Stomach smooth muscle (tissue), 2 donors: ENCODE data around the gene IRF2.
"Not testable (repeated sequence)": the region's sequence is repeated elsewhere in the genome, so short reads cannot be mapped to it uniquely, and the experiment has no call there.

ENCODE experiments used
- H3K27ac ChIP-seq: one replicate; pipeline ENCODE4 v1.7.0; 2013; ENCODE audit warnings: mild to moderate bottlenecking, low read length, inconsistent platforms
- H3K27me3 ChIP-seq, 2 donors: one replicate each; pipeline ENCODE4 v1.7.0; 2013; ENCODE audit warnings: low read length in 2 of 2; ENCODE audit not compliant: insufficient read depth in 2 of 2, control insufficient read depth in 1 of 2
- H3K36me3 ChIP-seq, 2 donors: one replicate each; pipeline ENCODE4 v1.7.0; 2013; ENCODE audit warnings: low read length in 2 of 2; ENCODE audit not compliant: control insufficient read depth in 2 of 2, insufficient read depth in 2 of 2
- H3K4me1 ChIP-seq: one replicate; pipeline ENCODE4 v1.7.0; 2013; ENCODE audit warnings: low read length; ENCODE audit not compliant: control insufficient read depth, insufficient read depth
- H3K4me3 ChIP-seq, 2 donors: one replicate each; pipeline ENCODE4 v1.7.0; 2013; ENCODE audit warnings: low read length in 2 of 2
- H3K9ac ChIP-seq, 2 donors: one replicate each; pipeline ENCODE4 v1.7.0; 2013; ENCODE audit warnings: low read length in 2 of 2, mild to moderate bottlenecking in 1 of 2
- H3K9me3 ChIP-seq, 2 donors: one replicate each; pipeline ENCODE4 v1.7.0; 2013; ENCODE audit warnings: low read length in 2 of 2; ENCODE audit not compliant: control insufficient read depth in 2 of 2
- donor health status: healthy.
- donor health status: Pancreatic carcinoma.

The IRF2 gene

DNA sequence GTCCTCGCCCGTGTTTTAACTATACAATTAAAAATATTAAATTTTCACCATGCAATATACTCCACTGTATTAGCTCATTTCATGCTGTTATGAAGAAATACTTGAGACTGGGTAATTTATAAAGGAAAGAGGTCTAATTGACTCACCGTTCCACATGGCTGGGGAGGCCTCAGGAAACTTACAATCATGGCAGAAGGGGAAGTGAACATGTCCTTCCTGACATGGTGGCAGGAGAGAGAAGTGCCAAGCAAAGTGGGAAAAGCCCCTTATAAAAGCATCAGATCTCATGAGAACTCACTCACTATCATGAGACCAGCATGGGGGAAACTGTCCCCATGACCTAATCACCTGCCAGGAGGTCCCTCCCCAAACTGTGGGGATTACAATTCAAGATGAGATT is 98.7 kb downstream of the IRF2 start:
- not testable (repeated sequence) for H3K27me3 ChIP-seq

DNA sequence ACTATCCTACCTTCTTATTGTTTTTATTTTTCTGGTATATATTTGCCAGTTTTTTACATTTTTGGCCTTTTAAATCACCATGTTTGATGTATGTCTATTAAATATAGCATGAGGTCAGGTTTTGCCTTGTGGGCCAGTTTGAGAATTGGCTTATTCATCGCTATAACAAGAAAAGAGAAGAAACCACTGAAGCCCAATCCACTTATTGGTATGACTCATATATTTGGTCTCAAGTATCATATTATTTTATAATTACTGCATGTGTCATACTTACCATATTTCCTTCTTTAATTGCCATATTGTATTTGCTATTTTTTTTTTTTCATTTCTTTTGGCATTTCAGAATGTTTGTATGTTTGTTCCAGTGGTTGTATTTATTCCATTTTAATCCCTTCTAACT is 99.3 kb downstream of the IRF2 start:
- Histone ChIP-seq H3K36me3 (no peaks in the 10 kb centered on the region), H3K4me1 (no peaks in the 10 kb centered on the region), H3K27ac (no peak overlapping the region), H3K9ac (no peak overlapping the region), H3K4me3 (no peak overlapping the region), H3K27me3 (no peaks in the 10 kb centered on the region), H3K9me3 (peaks cover 0 to 2% of the 10 kb centered on the region in 2 donors)

More for the DNA sequence above, 98.7 kb downstream of the IRF2 start:
- not testable (repeated sequence) for H3K9ac ChIP-seq, H3K4me1 ChIP-seq, H3K27ac ChIP-seq, H3K9me3 ChIP-seq, H3K4me3 ChIP-seq, H3K36me3 ChIP-seq

DNA sequence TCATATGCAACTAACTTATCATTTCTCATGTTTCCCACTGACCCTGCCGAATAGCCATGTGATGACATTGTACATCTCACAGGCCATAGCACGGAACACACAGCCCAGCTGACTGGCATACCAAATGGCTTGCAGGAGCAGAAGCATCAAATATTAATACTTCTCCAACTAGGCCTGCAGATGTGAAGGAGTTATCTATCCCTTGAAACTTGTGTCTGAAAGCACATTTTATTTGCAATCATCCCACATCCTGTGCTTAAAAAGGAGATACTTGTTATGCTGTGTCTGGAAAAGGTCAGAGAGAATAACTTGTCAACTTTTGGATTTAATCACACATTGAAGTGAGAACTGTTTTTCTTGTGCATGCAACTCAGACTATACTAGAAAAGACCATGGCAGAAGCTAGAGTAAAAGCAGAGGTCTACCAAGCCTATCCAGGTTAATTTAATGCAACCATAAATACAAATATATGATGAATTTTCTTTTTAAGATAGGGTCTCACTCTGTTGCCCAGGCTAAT is 100.4 kb downstream of the IRF2 start:
- H3K9ac ChIP-seq = no peak overlapping the region
- H3K9me3 ChIP-seq = peaks cover 0 to 2% of the 10 kb centered on the region in 2 donors
- H3K4me1 ChIP-seq = no peaks in the 10 kb centered on the region
- H3K36me3 ChIP-seq = no peaks in the 10 kb centered on the region
- H3K4me3 ChIP-seq = no peak overlapping the region
- no peak overlapping the region for H3K27ac ChIP-seq
- H3K27me3 ChIP-seq = no peaks in the 10 kb centered on the region

DNA sequence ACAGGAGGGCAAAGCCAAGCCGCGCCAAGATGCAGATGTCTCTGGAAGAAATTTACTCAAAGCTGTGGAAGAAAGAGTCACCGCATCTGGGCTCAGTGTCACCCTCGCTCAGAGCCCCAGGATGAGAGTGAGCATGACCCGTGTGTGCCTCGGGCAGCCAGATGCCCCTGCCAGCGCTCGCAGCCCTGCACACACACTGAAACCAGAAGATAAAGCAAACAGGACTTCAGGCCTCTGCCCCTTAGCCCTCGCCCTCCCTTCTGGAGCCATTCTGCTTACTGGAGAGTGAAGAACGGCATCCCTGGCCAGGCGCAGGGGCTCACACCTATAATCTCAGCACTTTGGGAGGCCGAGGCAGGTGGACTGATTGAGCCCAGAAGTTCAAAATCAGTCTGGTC is 103.0 kb downstream of the IRF2 start:
- H3K27me3 ChIP-seq = no peaks in the 10 kb centered on the region
- H3K4me1 ChIP-seq = no peaks in the 10 kb centered on the region
- H3K9me3 ChIP-seq = peaks cover 0 to under 1% of the 10 kb centered on the region in 2 donors
- H3K27ac ChIP-seq = no peak overlapping the region
- H3K36me3 ChIP-seq = no peaks in the 10 kb centered on the region
- no peak overlapping the region for H3K9ac ChIP-seq
- no peak overlapping the region for H3K4me3 ChIP-seq

DNA sequence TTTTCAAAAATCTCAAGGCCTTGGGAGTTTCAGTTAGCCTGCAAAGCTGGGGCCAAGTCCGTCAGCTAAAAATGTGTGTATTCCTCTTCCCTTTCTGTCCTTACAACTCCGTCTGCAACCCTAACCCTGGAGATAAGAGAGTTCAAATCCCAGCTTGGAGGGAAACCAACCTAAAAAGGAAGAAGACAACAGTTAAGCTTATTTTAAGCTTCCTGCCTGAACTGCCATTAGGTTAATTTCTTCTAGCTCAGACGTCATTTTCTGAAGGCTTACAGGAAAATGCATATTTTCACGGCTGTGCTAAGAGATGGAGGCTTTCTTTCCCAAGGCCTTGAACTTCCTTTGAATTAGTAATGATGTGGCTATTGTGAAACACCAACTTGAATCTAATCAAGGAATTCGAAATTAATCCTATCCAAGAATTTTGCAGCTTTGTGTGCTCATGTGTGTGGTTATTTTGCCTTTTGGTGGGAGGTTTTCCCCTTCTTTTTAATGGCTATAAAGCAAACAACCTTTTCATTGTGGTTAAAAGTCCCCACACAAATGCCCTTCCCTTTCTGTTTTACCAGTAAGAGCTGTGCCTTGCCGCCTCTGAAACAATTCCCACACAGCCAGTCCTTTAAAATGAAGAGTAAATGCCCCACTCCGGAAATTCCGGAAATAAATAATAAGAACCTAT is 103.5 kb downstream of the IRF2 start:
- H3K9me3 ChIP-seq = no peaks in the 10 kb centered on the region
- no peak overlapping the region for H3K27ac ChIP-seq
- no peaks in the 10 kb centered on the region for H3K4me1 ChIP-seq

DNA sequence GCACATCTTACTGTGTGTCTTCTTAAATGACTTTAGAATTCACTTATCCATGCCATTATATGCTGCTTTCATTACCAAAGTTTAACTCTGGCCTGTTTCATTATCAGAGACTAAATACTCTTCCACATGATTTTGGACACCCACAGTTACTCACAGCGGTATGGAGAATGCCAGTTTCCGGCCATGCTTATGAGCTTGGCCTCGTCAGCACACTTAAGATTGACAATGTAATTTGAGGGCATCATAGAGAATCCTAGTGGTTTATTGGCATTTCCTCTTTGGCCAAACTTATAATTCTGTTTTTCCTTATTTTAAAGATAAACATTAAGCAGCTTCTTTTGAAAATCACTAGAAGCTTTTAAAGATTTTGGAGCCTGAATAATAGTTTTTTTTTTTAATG is 104.5 kb downstream of the IRF2 start:
- no peaks in the 10 kb centered on the region for H3K36me3 ChIP-seq
- no peaks in the 10 kb centered on the region for H3K9me3 ChIP-seq
- no peak overlapping the region for H3K4me3 ChIP-seq
- H3K27me3 ChIP-seq = no peaks in the 10 kb centered on the region
- no peaks in the 10 kb centered on the region for H3K4me1 ChIP-seq
- H3K9ac ChIP-seq = no peak overlapping the region
- H3K27ac ChIP-seq = no peak overlapping the region

More for the DNA sequence above, 103.5 kb downstream of the IRF2 start:
- Histone ChIP-seq H3K27me3 (no peaks in the 10 kb centered on the region), H3K9ac (no peak overlapping the region), H3K4me3 (no peak overlapping the region), H3K36me3 (no peaks in the 10 kb centered on the region)

DNA sequence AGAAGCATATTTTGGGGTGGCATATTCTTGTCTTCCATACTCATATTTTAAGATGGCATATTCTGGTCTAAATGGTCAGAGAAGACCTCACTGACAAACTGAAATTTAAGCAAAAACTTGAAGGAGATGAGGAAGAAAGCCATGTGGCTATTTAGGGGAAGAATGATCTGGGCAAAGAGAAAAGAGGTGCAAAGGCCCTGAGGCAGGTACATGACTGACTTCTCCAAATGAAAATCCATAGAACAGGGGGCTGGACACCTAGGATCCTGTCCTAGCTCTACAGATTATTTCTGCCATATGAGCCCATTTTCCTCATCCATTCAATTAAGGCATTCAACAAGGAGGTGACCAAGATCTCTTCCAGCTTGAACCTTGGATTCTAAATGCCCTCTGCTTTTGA is 105.6 kb downstream of the IRF2 start:
- no peak overlapping the region for H3K27ac ChIP-seq
- no peak overlapping the region for H3K9ac ChIP-seq
- H3K4me1 ChIP-seq = no peaks in the 10 kb centered on the region
- H3K4me3 ChIP-seq = no peak overlapping the region
- no peaks in the 10 kb centered on the region for H3K27me3 ChIP-seq
- H3K36me3 ChIP-seq = no peaks in the 10 kb centered on the region
- H3K9me3 ChIP-seq = no peaks in the 10 kb centered on the region

DNA sequence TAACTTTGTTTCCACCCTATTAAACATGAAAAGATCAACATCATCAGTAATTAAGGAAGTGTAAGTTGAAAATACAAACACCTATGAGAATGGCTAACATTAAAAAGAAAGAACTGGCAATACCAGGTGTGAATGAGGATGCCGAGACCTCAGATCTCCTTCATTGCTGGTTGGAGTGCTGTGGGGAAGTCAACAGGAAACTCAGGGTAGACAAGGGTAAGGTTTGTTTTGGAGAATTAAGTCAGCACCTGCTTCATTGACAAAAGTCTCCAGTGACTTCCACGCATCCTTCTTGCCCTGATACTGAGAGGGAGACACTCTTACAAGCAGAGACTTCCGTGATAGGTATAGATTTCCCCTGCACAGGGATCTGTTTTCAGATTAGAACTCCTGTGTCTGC is 106.1 kb downstream of the IRF2 start:
- no peak overlapping the region for H3K27ac ChIP-seq
- H3K36me3 ChIP-seq = no peaks in the 10 kb centered on the region
- H3K9ac ChIP-seq = no peak overlapping the region
- H3K27me3 ChIP-seq = no peaks in the 10 kb centered on the region
- H3K4me3 ChIP-seq = no peak overlapping the region
- no peaks in the 10 kb centered on the region for H3K4me1 ChIP-seq
- no peaks in the 10 kb centered on the region for H3K9me3 ChIP-seq

DNA sequence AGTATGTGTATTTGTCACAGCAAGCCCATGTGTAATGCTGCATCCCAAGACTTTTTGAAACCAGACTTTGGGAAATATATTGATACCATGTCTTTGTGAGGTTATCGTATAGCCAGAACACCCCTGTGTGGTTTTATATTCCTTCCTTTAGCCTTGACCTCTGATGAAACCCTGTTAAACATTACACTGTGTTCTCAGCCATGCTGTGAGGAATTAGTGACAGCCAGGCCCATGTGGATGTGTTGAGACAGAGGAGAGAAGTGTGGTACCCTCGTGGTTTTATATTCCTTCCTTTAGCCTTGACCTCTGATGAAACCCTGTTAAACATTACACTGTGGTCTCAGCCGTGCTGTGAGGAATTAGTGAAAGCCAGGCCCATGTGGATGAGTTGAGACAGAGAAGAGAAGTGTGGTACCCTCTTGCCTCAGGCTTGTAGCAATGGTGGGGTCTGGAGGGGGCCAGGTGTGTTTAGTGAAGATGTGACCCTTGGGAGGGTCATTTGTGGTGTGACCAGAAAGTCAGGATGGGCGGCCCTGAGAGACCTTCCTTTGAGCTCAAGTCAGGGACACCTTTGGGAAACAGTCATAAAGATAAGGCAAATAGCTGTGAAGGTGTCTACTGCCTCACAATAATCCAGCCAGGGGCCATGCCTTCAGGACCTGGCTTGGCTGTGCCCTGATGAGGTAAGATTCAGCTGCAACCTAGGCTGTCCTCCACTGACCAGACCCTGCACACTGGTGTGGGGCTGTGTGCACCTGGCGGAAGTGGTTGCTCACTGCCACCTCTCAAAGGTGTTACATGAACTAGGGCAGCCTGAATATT is 110.0 kb downstream of the IRF2 start:
- no peaks in the 10 kb centered on the region for H3K9me3 ChIP-seq
- no peak overlapping the region for H3K4me3 ChIP-seq
- no peaks in the 10 kb centered on the region for H3K36me3 ChIP-seq
- H3K9ac ChIP-seq = no peak overlapping the region
- no peak overlapping the region for H3K27ac ChIP-seq
- no peaks in the 10 kb centered on the region for H3K27me3 ChIP-seq
- no peaks in the 10 kb centered on the region for H3K4me1 ChIP-seq

DNA sequence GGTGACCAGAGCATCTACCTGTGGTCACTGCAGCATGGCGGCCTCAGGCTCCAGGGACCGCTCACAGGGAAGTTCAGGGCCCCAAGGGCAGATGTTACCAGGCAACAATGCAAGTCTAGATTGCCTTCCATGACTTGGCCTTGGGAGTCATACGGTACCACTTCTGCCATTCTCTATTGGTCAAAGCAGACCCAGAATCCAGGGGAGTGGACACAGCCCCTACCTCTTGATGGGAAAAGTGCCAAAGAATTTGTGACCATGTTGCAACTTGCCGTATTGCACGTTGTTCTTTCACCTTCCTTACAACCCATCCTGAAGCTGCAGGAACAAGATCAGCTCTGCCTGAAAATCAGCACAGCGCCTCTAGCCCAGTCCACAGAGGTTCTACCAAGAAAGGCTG is 111.1 kb downstream of the IRF2 start:
- H3K36me3 ChIP-seq = no peaks in the 10 kb centered on the region
- no peak overlapping the region for H3K9ac ChIP-seq
- H3K27ac ChIP-seq = no peak overlapping the region
- H3K4me3 ChIP-seq = no peak overlapping the region
- no peaks in the 10 kb centered on the region for H3K9me3 ChIP-seq
- no peaks in the 10 kb centered on the region for H3K4me1 ChIP-seq
- H3K27me3 ChIP-seq = no peaks in the 10 kb centered on the region

DNA sequence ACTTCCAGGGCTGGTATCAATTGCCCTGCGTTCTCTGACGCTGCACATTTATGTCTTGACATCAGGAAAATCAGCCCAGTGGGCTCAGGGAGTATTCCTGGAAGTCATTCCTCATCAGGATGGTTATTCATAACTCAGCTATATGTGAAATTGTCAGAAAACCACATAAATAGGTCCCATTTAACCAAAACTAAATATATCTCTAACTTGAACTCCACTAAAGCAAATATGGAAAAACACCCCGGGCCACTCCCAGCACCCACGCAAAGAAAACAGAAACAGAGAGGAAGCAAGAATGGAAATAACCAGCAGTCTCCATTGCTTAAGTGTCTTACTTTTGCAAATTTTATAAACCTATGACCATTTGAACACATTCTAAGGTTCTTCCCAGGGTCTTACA is 112.0 kb downstream of the IRF2 start:
- no peak overlapping the region for H3K27ac ChIP-seq
- no peaks in the 10 kb centered on the region for H3K36me3 ChIP-seq
- H3K4me1 ChIP-seq = no peaks in the 10 kb centered on the region
- peaks cover 0 to 4% of the 10 kb centered on the region in 2 donors for H3K9me3 ChIP-seq
- no peak overlapping the region for H3K4me3 ChIP-seq
- H3K9ac ChIP-seq = no peak overlapping the region
- no peaks in the 10 kb centered on the region for H3K27me3 ChIP-seq
